GM08714 (cell line): ENCODE measurements around the gene ADAM30.
"Not testable (repeated sequence)": the region's sequence is repeated elsewhere in the genome, so short reads cannot be mapped to it uniquely, and the experiment has no call there.

ENCODE experiments used
- H3K4me3 ChIP-seq: fragments of 200-500 bp; sonication (Bioruptor generic); 2 replicates; pipeline ENCODE4 v1.5.1; 2014; ENCODE audit warnings: mild to moderate bottlenecking, low read length, inconsistent platforms
- ZNF274 ChIP-seq: IDR thresholded peaks from 2 replicates; pipeline ENCODE4 v1.6.1; 2012; ENCODE audit warnings: mild to moderate bottlenecking, low read depth, low read length

ADAM30 gene

GRCh38 chr1:119873135-119874015 is 22.9 kb downstream of the ADAM30 start:
- TF ChIP-seq ZNF274 = no peak
- no peak overlapping the region for H3K4me3 ChIP-seq

GRCh38 chr1:119871881-119872280 is 24.4 kb downstream of the ADAM30 start:
- TF ChIP-seq ZNF274 = no peak
- no peak overlapping the region for H3K4me3 ChIP-seq

- no peak for TF ChIP-seq ZNF274
- H3K4me3 ChIP-seq = no peak overlapping the region
Measured at GRCh38 chr1:119870917-119871596, 25.3 kb downstream of the ADAM30 start.

GRCh38 chr1:119869995-119870394 is 26.3 kb downstream of the ADAM30 start:
- H3K4me3 ChIP-seq = no peak overlapping the region
- TF ChIP-seq ZNF274 = no peak

GRCh38 chr1:119868176-119868575 is 28.1 kb downstream of the ADAM30 start:
- TF ChIP-seq ZNF274 = no peak
- H3K4me3 ChIP-seq = no peak overlapping the region

GRCh38 chr1:119866451-119866850 is 29.9 kb downstream of the ADAM30 start:
- no peak for TF ChIP-seq ZNF274
- no peak overlapping the region for H3K4me3 ChIP-seq

- TF ChIP-seq ZNF274 = no peak
- no peak overlapping the region for H3K4me3 ChIP-seq
Measured at GRCh38 chr1:119865627-119866026, 30.7 kb downstream of the ADAM30 start.

GRCh38 chr1:119862276-119862675 is 34.0 kb downstream of the ADAM30 start:
- H3K4me3 ChIP-seq = no peak overlapping the region
- TF ChIP-seq ZNF274 = no peak

- no peak for TF ChIP-seq ZNF274
Measured at GRCh38 chr1:119861547-119861946, 34.8 kb downstream of the ADAM30 start.

GRCh38 chr1:119859647-119860046 is 36.7 kb downstream of the ADAM30 start:
- H3K4me3 ChIP-seq = no peak overlapping the region
- no peak for TF ChIP-seq ZNF274

More at GRCh38 chr1:119861547-119861946, 34.8 kb downstream of the ADAM30 start:
- no peak overlapping the region for H3K4me3 ChIP-seq

GRCh38 chr1:119858556-119859214 is 37.6 kb downstream of the ADAM30 start:
- H3K4me3 ChIP-seq = not testable (repeated sequence)

GRCh38 chr1:119858126-119858525 is 38.2 kb downstream of the ADAM30 start:
- TF ChIP-seq ZNF274 = no peak
- no peak overlapping the region for H3K4me3 ChIP-seq

- no peak for TF ChIP-seq ZNF274
- no peak overlapping the region for H3K4me3 ChIP-seq
Measured at GRCh38 chr1:119853155-119853554, 43.2 kb downstream of the ADAM30 start.

GRCh38 chr1:119844206-119844605 is 52.1 kb downstream of the ADAM30 start:
- not testable (repeated sequence) for H3K4me3 ChIP-seq
